Upper lobe of left lung (tissue), 4 donors: Measurements from ENCODE around the gene CSNK1G1.

Experiments used
- CTCF ChIP-seq, 6 experiments: fragments of 450-650 bp in 4 of 6; fragments of 200-600 bp in 2 of 6; sonication (generic) in 2 of 6; IDR thresholded peaks; one replicate each; pipeline ENCODE4 v1.5.1; 2016 to 2019; ENCODE audit warnings: antibody characterized with exemption in 6 of 6
- POLR2AphosphoS5 ChIP-seq, 2 donors: sonication (generic); formaldehyde crosslinking; IDR thresholded peaks; one replicate each; pipeline ENCODE4 v1.5.1; 2017; ENCODE audit warnings: antibody characterized with exemption in 2 of 2

- TF ChIP-seq CTCF (IDR thresholded peaks at IDR 0.05) (no peak), POLR2AphosphoS5 (IDR thresholded peaks at IDR 0.05) (no peak)
Observed at GRCh38 chr15:64121614-64122013, 234.4 kb downstream of the CSNK1G1 start.
